Measurements from ENCODE around the gene CATSPERD. TPM values are rescaled to one million over a fixed set of nuclear protein-coding genes. Genes with fewer than 3 reads are reported as not detected.
A peak's percentile ranks its signal among the peaks of the same experiment; 100 is the strongest.

The CATSPERD gene
- total and polyA plus RNA-seq, 8 donors: 0.31 to 2.7 (median 1.2) TPM; not detected in 2

DNA sequence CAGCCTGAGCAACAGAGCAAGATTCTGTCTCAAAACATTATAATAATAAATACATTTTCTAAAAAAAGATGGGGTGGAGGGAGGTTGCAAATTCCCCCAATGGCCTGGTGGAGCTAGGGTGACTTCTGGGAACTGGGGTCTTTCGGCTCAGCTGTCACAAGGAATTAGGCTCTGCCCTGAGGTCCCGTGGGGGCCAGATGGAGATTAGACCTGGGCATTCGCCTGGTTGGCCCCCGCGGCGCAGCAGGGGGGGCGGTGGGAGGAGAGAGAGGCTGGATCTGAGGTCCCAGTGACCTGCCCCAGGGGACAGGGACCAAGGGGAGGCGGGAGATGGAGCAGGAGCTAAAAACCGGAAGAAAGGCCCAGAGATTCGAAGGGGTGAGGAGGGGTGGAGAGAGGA lies 104.3 kb downstream of the CATSPERD start:
- DNase-seq (no peak), ATAC-seq (no peak)
- H3K4me3 ChIP-seq: no peak overlapping the region
- no peaks in the 10 kb centered on the region for H3K9me3 ChIP-seq
- H3K4me1 ChIP-seq: peaks cover 0 to 29% of the 10 kb centered on the region in 2 donors
- H3K36me3 ChIP-seq: no peaks in the 10 kb centered on the region
- H3K27ac ChIP-seq: no peak overlapping the region
- intact Hi-C loops (cut with DNase I): no loop called here
- H3K27me3 ChIP-seq: peaks cover 0 to 65% of the 10 kb centered on the region in 2 donors
- TF ChIP-seq, protein P1, sequence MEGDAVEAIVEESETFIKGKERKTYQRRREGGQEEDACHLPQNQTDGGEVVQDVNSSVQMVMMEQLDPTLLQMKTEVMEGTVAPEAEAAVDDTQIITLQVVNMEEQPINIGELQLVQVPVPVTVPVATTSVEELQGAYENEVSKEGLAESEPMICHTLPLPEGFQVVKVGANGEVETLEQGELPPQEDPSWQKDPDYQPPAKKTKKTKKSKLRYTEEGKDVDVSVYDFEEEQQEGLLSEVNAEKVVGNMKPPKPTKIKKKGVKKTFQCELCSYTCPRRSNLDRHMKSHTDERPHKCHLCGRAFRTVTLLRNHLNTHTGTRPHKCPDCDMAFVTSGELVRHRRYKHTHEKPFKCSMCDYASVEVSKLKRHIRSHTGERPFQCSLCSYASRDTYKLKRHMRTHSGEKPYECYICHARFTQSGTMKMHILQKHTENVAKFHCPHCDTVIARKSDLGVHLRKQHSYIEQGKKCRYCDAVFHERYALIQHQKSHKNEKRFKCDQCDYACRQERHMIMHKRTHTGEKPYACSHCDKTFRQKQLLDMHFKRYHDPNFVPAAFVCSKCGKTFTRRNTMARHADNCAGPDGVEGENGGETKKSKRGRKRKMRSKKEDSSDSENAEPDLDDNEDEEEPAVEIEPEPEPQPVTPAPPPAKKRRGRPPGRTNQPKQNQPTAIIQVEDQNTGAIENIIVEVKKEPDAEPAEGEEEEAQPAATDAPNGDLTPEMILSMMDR (IDR thresholded peaks at IDR 0.05): no peak

DNA sequence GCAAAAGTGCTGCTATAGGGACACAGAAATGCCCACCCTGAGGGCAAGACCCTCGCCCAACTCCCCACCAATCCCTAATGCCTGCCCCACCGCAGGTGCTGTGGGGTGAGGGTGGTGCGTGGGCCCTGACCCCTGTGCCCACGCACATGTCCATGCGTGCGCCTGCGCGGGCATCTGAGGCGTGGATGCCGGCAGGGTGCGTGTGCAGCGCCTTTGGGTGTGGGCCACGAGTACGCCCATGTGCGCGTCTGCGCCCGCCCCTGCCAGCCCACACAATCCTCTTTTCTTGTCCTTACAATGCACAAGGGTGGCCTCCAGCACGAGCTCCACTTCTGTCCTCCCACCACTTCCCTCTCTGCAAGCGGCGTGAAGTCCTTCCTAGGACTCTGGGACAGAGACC lies 104.7 kb downstream of the CATSPERD start:
- Histone ChIP-seq H3K36me3 (no peaks in the 10 kb centered on the region), H3K27me3 (peaks cover 0 to 69% of the 10 kb centered on the region in 2 donors), H3K4me1 (peaks cover 0 to 29% of the 10 kb centered on the region in 2 donors), H3K4me3 (no peak overlapping the region), H3K27ac (no peak overlapping the region), H3K9me3 (no peaks in the 10 kb centered on the region)
- intact Hi-C loops (cut with DNase I): no loop called here
- TF ChIP-seq, protein P1 (IDR thresholded peaks at IDR 0.05): no peak
- ATAC-seq: no peak
- no peak for DNase-seq

DNA sequence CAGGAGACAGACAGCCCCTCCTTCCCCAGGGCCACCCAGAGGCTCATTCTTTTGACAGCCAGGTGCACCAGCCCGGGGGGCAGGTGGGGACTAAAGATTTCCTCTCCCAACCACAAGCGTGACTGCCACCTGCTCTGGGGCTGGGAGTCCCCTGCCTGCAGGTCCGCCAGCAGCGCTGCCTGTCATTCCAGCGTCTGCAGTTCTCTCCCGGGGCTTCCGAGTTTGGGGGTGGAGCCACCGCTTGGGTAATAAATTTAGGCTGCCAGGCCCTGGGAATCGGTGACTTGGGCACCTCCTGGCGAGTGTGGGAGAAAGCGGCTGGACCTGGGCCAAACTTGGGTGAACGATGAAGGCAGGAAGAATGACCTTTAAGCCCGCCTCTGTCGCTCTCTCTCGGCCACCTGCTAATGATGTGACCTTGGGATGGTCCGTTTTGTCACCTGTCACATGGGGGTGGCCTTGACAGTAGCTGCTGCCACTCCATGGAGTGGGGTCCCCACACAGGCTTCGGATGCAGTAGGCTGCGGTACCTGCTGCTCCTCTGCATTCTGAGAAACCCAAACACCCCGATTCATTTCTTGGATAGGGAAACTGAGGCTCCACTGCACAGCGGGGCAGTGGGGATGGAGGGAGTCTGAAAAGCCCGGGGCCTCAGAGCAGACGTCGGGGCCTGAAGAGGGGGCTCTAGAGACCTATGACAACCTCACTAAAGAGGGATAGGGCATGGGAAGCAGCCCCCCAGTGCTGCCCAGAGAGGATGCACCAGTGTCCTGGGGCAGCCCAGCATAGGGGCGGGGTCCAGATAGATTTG lies 106.3 kb downstream of the CATSPERD start:
- peaks cover 0 to 74% of the 10 kb centered on the region in 2 donors for H3K27me3 ChIP-seq
- no peaks in the 10 kb centered on the region for H3K36me3 ChIP-seq
- H3K4me1 ChIP-seq: peaks cover 0 to 29% of the 10 kb centered on the region in 2 donors
- DNase-seq (peak in 2 of 4 donors; percentile 58 to 59), ATAC-seq (no peak)
- intact Hi-C loops (cut with DNase I): no loop called here
- no peak overlapping the region for H3K27ac ChIP-seq
- H3K9me3 ChIP-seq: no peaks in the 10 kb centered on the region
- peak overlapping the region in 1 of 2 donors; percentile 47 for H3K4me3 ChIP-seq
- TF ChIP-seq, protein P1 (IDR thresholded peaks at IDR 0.05): no peak

DNA sequence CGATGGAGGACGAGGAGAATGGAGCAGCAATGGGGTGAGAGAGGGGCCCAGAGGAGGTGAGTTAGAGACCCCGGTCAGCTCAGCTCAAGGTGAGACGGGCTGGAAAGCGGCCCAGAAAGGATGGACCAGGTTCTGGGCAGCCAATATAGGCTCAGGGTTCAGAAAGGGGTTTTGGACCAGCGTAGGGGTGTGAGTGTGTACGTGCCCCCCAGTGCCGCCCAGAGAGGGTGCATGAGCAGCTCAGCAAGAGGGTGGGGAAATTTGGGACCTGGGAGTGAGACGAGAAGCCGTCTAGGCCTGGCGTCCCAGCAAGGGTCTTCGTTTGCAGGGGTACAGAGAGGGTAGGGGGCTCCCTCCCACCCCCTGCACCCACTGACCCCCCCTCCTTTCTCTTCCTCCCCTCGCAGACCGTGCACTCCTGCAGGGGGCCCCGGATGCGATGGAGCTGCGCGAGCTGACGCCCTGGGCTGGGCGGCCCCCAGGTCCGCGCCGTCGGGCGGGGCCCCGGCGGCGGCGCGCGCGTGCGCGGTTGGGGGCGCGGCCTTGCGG lies 107.0 kb downstream of the CATSPERD start:
- intact Hi-C loops (cut with DNase I): no loop called here
- peak overlapping the region; percentile 21 to 47 for H3K4me3 ChIP-seq
- ATAC-seq (no peak), DNase-seq (no peak)
- H3K36me3 ChIP-seq: no peaks in the 10 kb centered on the region
- H3K4me1 ChIP-seq: peaks cover 0 to 29% of the 10 kb centered on the region in 2 donors
- H3K9me3 ChIP-seq: no peaks in the 10 kb centered on the region
- H3K27ac ChIP-seq: peak overlapping the region in 1 of 2 donors; percentile 78
- peaks cover 0 to 73% of the 10 kb centered on the region in 2 donors for H3K27me3 ChIP-seq
- TF ChIP-seq, protein P1 (IDR thresholded peaks at IDR 0.05): peak in 1 of 2 donors; percentile 9

Measured in left lung (tissue), 10 donors.